GM18505 (cell line): ENCODE measurements around the gene CDK3.

Source experiments
- ATAC-seq: cut with Tn5 transposase; IDR thresholded peaks from one replicate; pipeline ENCODE4 v1.9.1; 2021; ENCODE audit not compliant: unreplicated experiment
- POLR2A ChIP-seq: IDR thresholded peaks from 4 replicates; pipeline ENCODE4 v1.6.1; 2011; ENCODE audit warnings: borderline replicate concordance; ENCODE audit not compliant: insufficient read depth, insufficient read length; ENCODE audit errors: extremely low read depth

The CDK3 gene

GRCh38 chr17:76048025-76048605 lies 47.5 kb downstream of the CDK3 start:
- no peak for ATAC-seq
- TF ChIP-seq POLR2A = no peak

- TF ChIP-seq POLR2A = no peak
- no peak for ATAC-seq
These were observed 48.1 kb downstream of the CDK3 start for GRCh38 chr17:76048711-76049110.

GRCh38 chr17:76049239-76049638 lies 48.6 kb downstream of the CDK3 start:
- ATAC-seq = no peak
- no peak for TF ChIP-seq POLR2A

GRCh38 chr17:76049836-76050537 lies 49.3 kb downstream of the CDK3 start:
- no peak for ATAC-seq
- TF ChIP-seq POLR2A = no peak

GRCh38 chr17:76050538-76051467 lies 50.1 kb downstream of the CDK3 start:
- no peak for ATAC-seq
- TF ChIP-seq POLR2A = no peak

- no peak for TF ChIP-seq POLR2A
- no peak for ATAC-seq
These were observed 50.9 kb downstream of the CDK3 start for GRCh38 chr17:76051561-76051960.

- ATAC-seq = no peak
- no peak for TF ChIP-seq POLR2A
These were observed 52.8 kb downstream of the CDK3 start for GRCh38 chr17:76053246-76054111.

- TF ChIP-seq POLR2A = no peak
- no peak for ATAC-seq
These were observed 53.4 kb downstream of the CDK3 start for GRCh38 chr17:76054112-76054476.
